Lower leg skin (tissue), 3 donors: ENCODE measurements around the gene FGD6.

Experiments used
- CTCF ChIP-seq, 3 donors: fragments of 450-650 bp; IDR thresholded peaks; one replicate each; pipeline ENCODE4 v1.5.1; 2016; ENCODE audit warnings: antibody characterized with exemption in 3 of 3, mild to moderate bottlenecking in 3 of 3, moderate library complexity in 2 of 3
- POLR2A ChIP-seq, 2 donors: fragments of 450-650 bp; IDR thresholded peaks; one replicate each; pipeline ENCODE4 v1.6.1; 2016 to 2017; ENCODE audit warnings: antibody characterized with exemption in 2 of 2, mild to moderate bottlenecking in 1 of 2, moderate library complexity in 1 of 2

DNA sequence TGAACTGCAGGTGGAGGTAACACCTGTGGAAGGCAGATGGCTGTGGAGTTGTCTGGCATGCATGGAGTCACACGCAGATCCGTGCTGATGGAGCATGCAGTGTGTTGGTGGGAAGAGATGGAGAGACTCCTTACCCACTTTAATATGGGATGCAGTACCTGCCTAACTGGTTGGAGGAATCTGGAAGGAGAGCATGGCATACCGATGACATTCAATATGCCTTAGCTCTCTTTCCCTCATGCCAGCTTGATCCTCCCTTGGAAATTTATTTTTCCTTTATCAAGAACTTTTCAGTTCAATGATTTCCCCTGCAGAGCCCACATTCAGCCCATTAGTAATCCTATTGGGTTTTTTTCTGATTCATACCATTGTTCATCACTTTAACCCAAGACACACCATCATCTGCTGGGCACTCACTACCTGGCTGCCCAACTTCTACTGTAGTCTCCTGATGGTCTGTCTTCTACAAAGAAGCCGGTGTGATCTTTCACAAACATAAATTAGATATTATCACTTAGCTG is 117.9 kb downstream of the FGD6 start:
- TF ChIP-seq CTCF (IDR thresholded peaks at IDR 0.05) (no peak), POLR2A (IDR thresholded peaks at IDR 0.05) (no peak)
